Spleen (tissue), 7 donors: ENCODE measurements around the gene SESN2.

ENCODE experiments used
- POLR2A ChIP-seq, 3 donors: fragments of 450-650 bp; IDR thresholded peaks; one replicate each; pipeline ENCODE4 v1.5.1; 2017; ENCODE audit warnings: antibody characterized with exemption in 3 of 3, mild to moderate bottlenecking in 1 of 3
- TF ChIP-seq, protein P1 (sequence below), 11 experiments: fragments of 200-600 bp in 7 of 11; fragments of 450-650 bp in 4 of 11; sonication (generic) in 4 of 11; IDR thresholded peaks in 8 of 11; conservative IDR thresholded peaks in 3 of 11; 1 replicate in 7 of 11; 2 replicates in 4 of 11; pipeline versions ENCODE4 v1.4.0 to v1.8.0; 2016 to 2021; ENCODE audit warnings: antibody characterized with exemption in 11 of 11, inconsistent platforms in 4 of 11, mild to moderate bottlenecking in 1 of 11
- donor health status: DM: no; HTN: no; CAD: no; lungs with moderate emphysema.
- donor health status: DM: no; HTN: no; CAD: no.
- donor health status: DM: no; HTN: no; CAD: no.

DNA sequence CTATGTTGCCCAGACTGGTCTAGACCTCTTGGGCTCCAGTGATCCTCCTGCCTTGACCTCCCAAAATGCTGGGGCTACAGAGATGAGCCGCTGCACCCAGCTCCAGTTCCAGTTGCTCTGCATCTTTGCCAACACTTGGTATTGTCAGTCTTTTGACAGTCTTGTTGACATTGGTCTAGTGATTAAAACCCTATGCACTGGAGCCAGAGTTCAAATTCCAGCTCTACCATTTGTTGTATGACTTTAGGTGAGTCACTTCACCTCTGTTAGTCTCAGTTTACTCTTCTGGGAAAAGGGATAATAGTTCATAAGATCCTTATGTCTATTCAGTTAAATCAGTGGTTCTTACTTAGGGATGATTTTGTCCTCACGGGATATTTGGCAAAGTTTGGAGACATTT lies 36.6 kb downstream of the SESN2 start:
- TF ChIP-seq, protein P1, sequence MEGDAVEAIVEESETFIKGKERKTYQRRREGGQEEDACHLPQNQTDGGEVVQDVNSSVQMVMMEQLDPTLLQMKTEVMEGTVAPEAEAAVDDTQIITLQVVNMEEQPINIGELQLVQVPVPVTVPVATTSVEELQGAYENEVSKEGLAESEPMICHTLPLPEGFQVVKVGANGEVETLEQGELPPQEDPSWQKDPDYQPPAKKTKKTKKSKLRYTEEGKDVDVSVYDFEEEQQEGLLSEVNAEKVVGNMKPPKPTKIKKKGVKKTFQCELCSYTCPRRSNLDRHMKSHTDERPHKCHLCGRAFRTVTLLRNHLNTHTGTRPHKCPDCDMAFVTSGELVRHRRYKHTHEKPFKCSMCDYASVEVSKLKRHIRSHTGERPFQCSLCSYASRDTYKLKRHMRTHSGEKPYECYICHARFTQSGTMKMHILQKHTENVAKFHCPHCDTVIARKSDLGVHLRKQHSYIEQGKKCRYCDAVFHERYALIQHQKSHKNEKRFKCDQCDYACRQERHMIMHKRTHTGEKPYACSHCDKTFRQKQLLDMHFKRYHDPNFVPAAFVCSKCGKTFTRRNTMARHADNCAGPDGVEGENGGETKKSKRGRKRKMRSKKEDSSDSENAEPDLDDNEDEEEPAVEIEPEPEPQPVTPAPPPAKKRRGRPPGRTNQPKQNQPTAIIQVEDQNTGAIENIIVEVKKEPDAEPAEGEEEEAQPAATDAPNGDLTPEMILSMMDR (IDR thresholded peaks at IDR 0.05 in 8 of 11, conservative IDR thresholded peaks at IDR 0.05 in 3 of 11) = no peak
- TF ChIP-seq POLR2A (IDR thresholded peaks at IDR 0.05) = no peak
